Measurements from ENCODE around the gene EXOC2.

The EXOC2 gene

GRCh38 chr6:494394-494793 is 198.5 kb downstream of the EXOC2 start:
- DNase-seq (ENCODE audit: low read depth in 2 of 2): no peak

- DNase-seq (ENCODE audit: low read depth in 2 of 2): no peak
Measured at GRCh38 chr6:493840-494239, 199.1 kb downstream of the EXOC2 start.

- DNase-seq (ENCODE audit: low read depth in 2 of 2): no peak
Measured at GRCh38 chr6:492816-493414, 200.0 kb downstream of the EXOC2 start.

GRCh38 chr6:492178-492577 is 200.8 kb downstream of the EXOC2 start:
- DNase-seq (ENCODE audit: low read depth in 2 of 2): no peak

GRCh38 chr6:491233-491632 is 201.7 kb downstream of the EXOC2 start:
- DNase-seq (ENCODE audit: low read depth in 2 of 2): no peak

GRCh38 chr6:490251-491037 is 202.5 kb downstream of the EXOC2 start:
- DNase-seq (ENCODE audit: low read depth in 2 of 2): no peak

- no peak for DNase-seq (ENCODE audit: low read depth in 2 of 2)
Measured at GRCh38 chr6:489762-490161, 203.2 kb downstream of the EXOC2 start.

GRCh38 chr6:489001-489400 is 203.9 kb downstream of the EXOC2 start:
- no peak for DNase-seq (ENCODE audit: low read depth in 2 of 2)

- DNase-seq (ENCODE audit: low read depth in 2 of 2): no peak
Measured at GRCh38 chr6:487956-488355, 205.0 kb downstream of the EXOC2 start.

GRCh38 chr6:485655-486170 is 207.2 kb downstream of the EXOC2 start:
- no peak for DNase-seq (ENCODE audit: low read depth in 2 of 2)

- DNase-seq (ENCODE audit: low read depth in 2 of 2): no peak
Measured at GRCh38 chr6:484746-485145, 208.2 kb downstream of the EXOC2 start.

GRCh38 chr6:484086-484745 is 208.7 kb downstream of the EXOC2 start:
- DNase-seq (ENCODE audit: low read depth in 2 of 2): peak; percentile 40 to 50

GRCh38 chr6:475314-475713 is 217.6 kb downstream of the EXOC2 start:
- no peak for DNase-seq (ENCODE audit: low read depth in 2 of 2)

- DNase-seq (ENCODE audit: low read depth in 2 of 2): peak; percentile 75 to 77
Measured at GRCh38 chr6:474453-475185, 218.3 kb downstream of the EXOC2 start.

GRCh38 chr6:473768-474452 is 219.0 kb downstream of the EXOC2 start:
- no peak for DNase-seq (ENCODE audit: low read depth in 2 of 2)

GRCh38 chr6:473356-473755 is 219.6 kb downstream of the EXOC2 start:
- no peak for DNase-seq (ENCODE audit: low read depth in 2 of 2)

- no peak for DNase-seq (ENCODE audit: low read depth in 2 of 2)
Measured at GRCh38 chr6:470901-471448, 222.0 kb downstream of the EXOC2 start.

- DNase-seq (ENCODE audit: low read depth in 2 of 2): no peak
Measured at GRCh38 chr6:470051-470900, 222.7 kb downstream of the EXOC2 start.

GRCh38 chr6:467671-468082 is 225.3 kb downstream of the EXOC2 start:
- DNase-seq (ENCODE audit: low read depth in 2 of 2): no peak

- no peak for DNase-seq (ENCODE audit: low read depth in 2 of 2)
Measured at GRCh38 chr6:467111-467510, 225.8 kb downstream of the EXOC2 start.
